Sigmoid colon (tissue), 4 donors: ENCODE data around the gene SH3TC2.

Experiments
- CTCF ChIP-seq, 4 experiments: fragments of 450-650 bp in 3 of 4; fragments of 200-600 bp in 1 of 4; IDR thresholded peaks; one replicate each; pipeline ENCODE4 v1.5.1; 2016 to 2019; ENCODE audit warnings: antibody characterized with exemption in 4 of 4, mild to moderate bottlenecking in 3 of 4, moderate library complexity in 2 of 4
- EP300 ChIP-seq, 4 donors: sonication (generic); formaldehyde crosslinking; IDR thresholded peaks; one replicate each; pipeline ENCODE4 v1.6.1; 2017; ENCODE audit warnings: antibody characterized with exemption in 4 of 4
- POLR2AphosphoS5 ChIP-seq, 4 donors: sonication (generic); formaldehyde crosslinking; IDR thresholded peaks; one replicate each; pipeline ENCODE4 v1.6.1; 2017; ENCODE audit warnings: antibody characterized with exemption in 4 of 4

DNA sequence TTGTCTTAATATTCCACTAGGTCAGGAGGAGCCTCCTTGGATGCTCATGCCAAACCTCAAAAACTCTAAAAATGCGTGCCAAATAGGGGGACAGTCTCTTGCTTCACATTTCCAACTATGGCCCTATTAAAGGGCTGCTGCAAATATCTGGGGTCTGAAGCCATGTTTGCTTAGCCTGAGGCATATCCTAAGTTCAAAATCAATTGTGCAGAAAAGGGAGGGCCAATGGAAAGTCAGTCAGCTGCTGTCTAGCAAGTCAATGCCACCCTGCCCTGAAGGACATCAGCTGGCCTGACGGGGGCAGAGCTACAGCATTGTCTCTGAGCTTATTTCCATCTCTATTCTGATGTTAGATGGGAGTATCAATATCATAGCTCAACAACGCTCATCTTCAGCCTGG is 93.6 kb downstream of the SH3TC2 start:
- TF ChIP-seq CTCF (IDR thresholded peaks at IDR 0.05) (no peak), POLR2AphosphoS5 (IDR thresholded peaks at IDR 0.05) (no peak), EP300 (IDR thresholded peaks at IDR 0.05) (no peak)
